IgD-negative memory B cell (primary cell): ENCODE data around the gene DCLK2. TPM values are rescaled to one million over a fixed set of nuclear protein-coding genes. Genes with fewer than 3 reads are reported as not detected.

Experiments used
- H3K27ac Mint-ChIP-seq, 3 donors: one replicate each; pipeline ENCODE4 v1.8.0; 2020 to 2022; ENCODE audit warnings: mild to moderate bottlenecking in 3 of 3, mixed read lengths in 3 of 3, moderate library complexity in 1 of 3
- H3K27me3 Mint-ChIP-seq: one replicate; pipeline ENCODE4 v1.8.0; 2021; ENCODE audit warnings: mixed read lengths
- H3K36me3 Mint-ChIP-seq: one replicate; pipeline ENCODE4 v1.8.0; 2020; ENCODE audit warnings: mild to moderate bottlenecking, mixed read lengths
- H3K4me1 Mint-ChIP-seq, 3 donors: one replicate each; pipeline ENCODE4 v1.8.0; 2020 to 2022; ENCODE audit warnings: mixed read lengths in 3 of 3, mild to moderate bottlenecking in 1 of 3
- H3K4me3 Mint-ChIP-seq, 4 donors: one replicate each; pipeline ENCODE4 v1.8.0; 2020 to 2022; ENCODE audit warnings: mild to moderate bottlenecking in 4 of 4, mixed read lengths in 4 of 4, moderate library complexity in 3 of 4
- H3K9me3 Mint-ChIP-seq, 3 donors: one replicate each; pipeline ENCODE4 v1.8.0; 2020 to 2021; ENCODE audit warnings: mixed read lengths in 3 of 3, mild to moderate bottlenecking in 1 of 3
- polyA plus RNA-seq: library from polyadenylated mRNA; unstranded; fragments of 300-500 nt; fragmentation: Illumina TruSeq; gene quantifications from one replicate; pipeline ENCODE4 v1.2.3, GENCODE V29; 2021

DCLK2 gene
- polyA plus RNA-seq, 1 donor from 2014 or later, result 2.3 TPM

- Mint-ChIP-seq H3K4me1 (peaks cover 0 to 1% (median 0%) of the 10 kb centered on the region in 3 donors), H3K4me3 (no peak overlapping the region), H3K36me3 (no peaks in the 10 kb centered on the region), H3K27me3 (no peaks in the 10 kb centered on the region), H3K9me3 (no peaks in the 10 kb centered on the region), H3K27ac (no peak overlapping the region)
These were observed 131.0 kb downstream of the DCLK2 start for GRCh38 chr4:150209140-150209829.

- Mint-ChIP-seq H3K27me3 (no peaks in the 10 kb centered on the region), H3K9me3 (no peaks in the 10 kb centered on the region), H3K4me3 (no peak overlapping the region), H3K36me3 (no peaks in the 10 kb centered on the region), H3K27ac (no peak overlapping the region), H3K4me1 (peaks cover 0 to 1% (median 0%) of the 10 kb centered on the region in 3 donors)
These were observed 132.8 kb downstream of the DCLK2 start for GRCh38 chr4:150211016-150211415.

DNA sequence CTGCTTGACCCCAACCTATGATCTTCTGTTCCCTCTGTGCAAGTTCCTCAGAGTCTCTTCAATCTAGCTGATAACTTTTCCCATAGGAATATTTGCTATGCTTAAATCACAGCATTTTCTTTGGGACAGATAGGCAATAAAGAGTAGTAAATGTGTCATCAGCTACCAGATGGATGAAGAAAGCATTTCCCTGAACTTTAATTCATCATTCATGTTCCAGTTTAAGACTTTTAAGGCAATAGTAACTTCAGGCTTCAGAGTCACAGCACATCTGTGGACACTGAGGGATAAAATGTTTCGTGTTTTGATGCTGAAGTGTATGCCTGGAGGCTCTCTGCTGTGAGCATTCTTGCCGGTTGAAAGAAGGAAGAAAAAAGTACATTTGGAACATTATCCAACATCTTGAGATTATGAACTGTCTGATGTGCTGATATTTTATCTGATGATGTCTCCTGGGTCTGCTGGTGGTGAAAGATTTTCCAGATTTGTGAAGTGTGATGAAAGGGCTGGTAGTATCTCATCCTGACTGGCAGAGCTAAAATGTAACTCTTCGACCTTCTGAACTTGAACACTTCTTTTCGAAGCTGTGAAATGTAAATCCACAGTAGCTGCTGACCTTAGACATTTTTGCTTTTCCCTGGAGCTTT, 133.7 kb downstream of the DCLK2 start:
- H3K27ac Mint-ChIP-seq, result no peak overlapping the region
- no peaks in the 10 kb centered on the region for H3K36me3 Mint-ChIP-seq
- peaks cover 0 to 1% (median 0%) of the 10 kb centered on the region in 3 donors for H3K4me1 Mint-ChIP-seq
- H3K9me3 Mint-ChIP-seq, result no peaks in the 10 kb centered on the region
- no peak overlapping the region for H3K4me3 Mint-ChIP-seq
- no peaks in the 10 kb centered on the region for H3K27me3 Mint-ChIP-seq

DNA sequence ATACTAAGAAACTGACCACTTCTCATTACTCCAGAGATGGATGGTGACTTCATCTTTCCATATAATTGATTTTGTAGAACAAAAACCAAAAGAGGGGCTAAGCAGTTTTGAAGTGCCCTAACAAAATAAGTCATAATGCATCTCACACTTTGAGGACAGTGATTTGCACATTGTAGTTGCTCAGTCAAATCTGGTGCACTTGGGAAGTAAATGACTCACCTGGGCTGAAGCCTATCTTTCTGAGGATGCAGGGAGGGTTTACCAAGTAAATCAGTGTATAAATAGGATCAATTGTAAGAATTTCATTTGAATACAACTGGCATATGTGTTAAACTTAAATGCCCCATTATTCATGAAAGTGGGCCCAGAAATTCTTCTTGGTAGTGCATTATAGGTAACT, 134.2 kb downstream of the DCLK2 start:
- no peaks in the 10 kb centered on the region for H3K27me3 Mint-ChIP-seq
- H3K36me3 Mint-ChIP-seq, result no peaks in the 10 kb centered on the region
- H3K27ac Mint-ChIP-seq, result no peak overlapping the region
- peaks cover 0 to 1% (median 0%) of the 10 kb centered on the region in 3 donors for H3K4me1 Mint-ChIP-seq
- no peak overlapping the region for H3K4me3 Mint-ChIP-seq
- no peaks in the 10 kb centered on the region for H3K9me3 Mint-ChIP-seq

DNA sequence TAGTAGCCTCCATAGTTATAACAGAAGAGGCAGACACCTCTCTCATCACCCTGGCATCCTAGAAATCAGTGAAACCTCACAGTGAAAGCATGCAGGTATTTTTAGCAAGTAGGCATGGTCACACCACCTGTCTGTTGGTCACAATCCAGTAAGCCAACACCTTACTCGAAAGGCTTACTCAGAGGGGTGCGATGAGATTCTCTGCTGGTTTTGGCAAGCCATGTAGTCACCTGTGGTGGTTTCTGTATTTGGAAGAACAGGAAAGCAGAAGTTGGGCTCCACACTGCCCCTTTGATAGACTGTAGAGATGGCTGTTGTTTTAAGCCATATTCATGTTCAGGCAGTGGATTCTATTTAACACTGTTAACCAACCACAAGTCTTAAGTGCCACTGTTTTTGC, 134.7 kb downstream of the DCLK2 start:
- no peaks in the 10 kb centered on the region for H3K9me3 Mint-ChIP-seq
- peaks cover 0 to 1% (median 0%) of the 10 kb centered on the region in 3 donors for H3K4me1 Mint-ChIP-seq
- H3K4me3 Mint-ChIP-seq, result no peak overlapping the region
- H3K27ac Mint-ChIP-seq, result no peak overlapping the region
- no peaks in the 10 kb centered on the region for H3K27me3 Mint-ChIP-seq
- H3K36me3 Mint-ChIP-seq, result no peaks in the 10 kb centered on the region

DNA sequence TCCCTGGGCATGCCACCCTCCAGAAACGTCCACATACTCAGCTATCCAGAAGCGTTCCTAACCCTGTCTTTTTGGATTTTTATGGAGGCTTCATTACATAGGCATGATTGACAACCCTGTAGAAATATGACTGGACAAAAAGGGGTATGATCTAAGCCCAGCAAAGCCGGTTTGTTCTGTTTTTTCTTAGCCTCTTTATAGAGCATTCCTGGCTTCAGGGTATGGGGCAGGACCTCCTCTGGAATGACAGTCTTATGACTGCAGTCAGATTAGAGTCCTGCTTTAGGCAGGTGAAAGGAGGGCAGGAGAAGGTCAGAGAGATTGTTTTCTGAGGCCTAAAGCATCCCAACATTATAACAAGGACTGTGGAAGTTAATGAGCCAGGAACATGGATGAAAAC, 137.4 kb downstream of the DCLK2 start:
- Mint-ChIP-seq H3K27ac (no peak overlapping the region), H3K27me3 (no peaks in the 10 kb centered on the region), H3K4me3 (no peak overlapping the region), H3K36me3 (no peaks in the 10 kb centered on the region), H3K9me3 (no peaks in the 10 kb centered on the region), H3K4me1 (no peaks in the 10 kb centered on the region)

DNA sequence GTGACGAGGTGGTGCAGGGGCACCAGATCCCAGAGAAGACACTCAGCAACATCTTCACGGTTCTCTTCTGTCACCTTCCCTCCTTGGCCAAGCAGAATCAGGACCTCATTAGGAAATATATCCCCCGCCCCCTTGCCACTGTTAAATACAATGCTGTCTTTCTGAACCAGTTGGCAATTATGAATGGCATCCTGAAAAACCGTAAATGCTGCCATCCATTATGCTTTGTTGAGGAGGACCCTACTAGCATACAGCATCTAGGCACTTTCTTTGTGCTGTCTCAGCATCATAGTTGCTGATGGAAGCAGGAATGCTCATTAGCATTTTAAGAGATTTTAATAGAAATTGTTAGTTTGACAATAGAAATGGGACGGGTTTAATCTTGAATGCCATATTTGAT, 138.5 kb downstream of the DCLK2 start:
- Mint-ChIP-seq H3K9me3 (no peaks in the 10 kb centered on the region), H3K27ac (no peak overlapping the region), H3K36me3 (no peaks in the 10 kb centered on the region), H3K27me3 (no peaks in the 10 kb centered on the region), H3K4me3 (no peak overlapping the region), H3K4me1 (no peaks in the 10 kb centered on the region)

GRCh38 chr4:150217192-150217591, 138.9 kb downstream of the DCLK2 start:
- Mint-ChIP-seq H3K4me3 (no peak overlapping the region), H3K4me1 (no peaks in the 10 kb centered on the region), H3K27me3 (no peaks in the 10 kb centered on the region), H3K9me3 (no peaks in the 10 kb centered on the region), H3K36me3 (no peaks in the 10 kb centered on the region), H3K27ac (no peak overlapping the region)

- Mint-ChIP-seq H3K4me3 (no peak overlapping the region), H3K27me3 (no peaks in the 10 kb centered on the region), H3K36me3 (no peaks in the 10 kb centered on the region), H3K4me1 (no peaks in the 10 kb centered on the region), H3K27ac (no peak overlapping the region), H3K9me3 (no peaks in the 10 kb centered on the region)
These were observed 139.6 kb downstream of the DCLK2 start for GRCh38 chr4:150217808-150218207.

- Mint-ChIP-seq H3K4me1 (no peaks in the 10 kb centered on the region), H3K4me3 (no peak overlapping the region), H3K27ac (no peak overlapping the region), H3K36me3 (no peaks in the 10 kb centered on the region), H3K27me3 (no peaks in the 10 kb centered on the region), H3K9me3 (no peaks in the 10 kb centered on the region)
These were observed 140.2 kb downstream of the DCLK2 start for GRCh38 chr4:150218447-150218846.

- no peaks in the 10 kb centered on the region for H3K27me3 Mint-ChIP-seq
- no peak overlapping the region for H3K27ac Mint-ChIP-seq
- no peaks in the 10 kb centered on the region for H3K4me1 Mint-ChIP-seq
- H3K4me3 Mint-ChIP-seq, result no peak overlapping the region
- no peaks in the 10 kb centered on the region for H3K36me3 Mint-ChIP-seq
- H3K9me3 Mint-ChIP-seq, result no peaks in the 10 kb centered on the region
These were observed 141.6 kb downstream of the DCLK2 start for GRCh38 chr4:150219841-150220240.

GRCh38 chr4:150224896-150225591, 146.8 kb downstream of the DCLK2 start:
- H3K9me3 Mint-ChIP-seq, result no peaks in the 10 kb centered on the region
- no peaks in the 10 kb centered on the region for H3K36me3 Mint-ChIP-seq
- H3K4me1 Mint-ChIP-seq, result no peaks in the 10 kb centered on the region
- peaks cover 1% of the 10 kb centered on the region for H3K27me3 Mint-ChIP-seq
- H3K4me3 Mint-ChIP-seq, result no peak overlapping the region
- H3K27ac Mint-ChIP-seq, result no peak overlapping the region

DNA sequence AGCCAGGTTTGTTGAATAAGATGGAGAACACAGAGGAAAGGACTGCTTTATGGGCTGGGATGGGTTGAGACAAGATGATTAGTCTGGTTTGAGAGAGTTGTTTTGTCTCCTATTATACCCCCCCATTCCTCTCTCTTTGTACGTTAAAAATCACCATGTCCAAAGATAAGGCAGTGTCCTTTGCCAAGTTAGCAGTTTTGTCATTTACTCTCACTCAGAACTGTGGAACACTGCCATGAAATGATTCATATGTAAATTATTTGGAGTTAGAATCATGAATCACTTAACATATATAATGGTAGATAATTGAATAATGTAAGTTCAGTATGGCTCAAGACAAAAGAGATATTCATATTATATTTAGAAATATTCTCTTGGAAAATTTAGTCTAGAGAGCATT, 151.3 kb downstream of the DCLK2 start:
- H3K27ac Mint-ChIP-seq, result no peak overlapping the region
- no peak overlapping the region for H3K4me3 Mint-ChIP-seq
- H3K27me3 Mint-ChIP-seq, result peaks cover 1% of the 10 kb centered on the region
- no peaks in the 10 kb centered on the region for H3K36me3 Mint-ChIP-seq
- no peaks in the 10 kb centered on the region for H3K4me1 Mint-ChIP-seq
- peaks cover 0 to 2% (median 0%) of the 10 kb centered on the region in 3 donors for H3K9me3 Mint-ChIP-seq

GRCh38 chr4:150230561-150230960, 152.3 kb downstream of the DCLK2 start:
- H3K4me3 Mint-ChIP-seq, result no peak overlapping the region
- H3K9me3 Mint-ChIP-seq, result peaks cover 0 to 2% (median 0%) of the 10 kb centered on the region in 3 donors
- H3K27ac Mint-ChIP-seq, result no peak overlapping the region
- peaks cover 1% of the 10 kb centered on the region for H3K27me3 Mint-ChIP-seq
- no peaks in the 10 kb centered on the region for H3K4me1 Mint-ChIP-seq
- no peaks in the 10 kb centered on the region for H3K36me3 Mint-ChIP-seq

DNA sequence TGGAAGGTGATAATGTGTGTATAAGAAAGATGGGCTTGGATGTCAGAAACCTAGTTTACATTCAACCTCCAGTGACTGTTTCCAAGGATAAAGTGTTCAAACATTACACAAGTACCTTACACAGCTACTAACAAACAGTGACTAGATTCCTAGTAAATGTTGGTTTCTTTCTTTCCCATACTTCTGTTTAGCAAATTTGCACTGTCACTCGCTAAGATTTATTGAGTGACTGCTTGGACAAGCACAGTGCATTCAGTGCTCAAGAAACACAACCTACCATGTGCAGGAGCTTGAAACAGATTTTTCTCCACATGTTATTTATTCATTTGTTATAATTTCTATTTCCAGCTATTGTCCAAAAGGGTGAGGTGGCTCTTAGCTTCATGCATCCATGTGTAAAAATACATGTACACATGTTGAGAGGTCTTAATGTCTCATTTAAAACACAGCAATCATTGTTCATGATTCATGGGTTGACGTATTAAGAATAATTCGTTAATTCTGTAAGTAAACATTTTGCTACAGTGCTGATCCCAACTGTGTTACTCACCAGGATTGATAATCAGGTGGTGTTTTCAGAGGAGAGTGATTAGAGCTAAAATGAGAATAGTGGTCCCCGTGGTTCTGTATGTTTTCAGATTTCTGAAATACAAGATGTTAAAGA, 153.0 kb downstream of the DCLK2 start:
- H3K4me3 Mint-ChIP-seq, result no peak overlapping the region
- H3K27me3 Mint-ChIP-seq, result peaks cover 1% of the 10 kb centered on the region
- H3K27ac Mint-ChIP-seq, result no peak overlapping the region
- no peaks in the 10 kb centered on the region for H3K36me3 Mint-ChIP-seq
- H3K9me3 Mint-ChIP-seq, result peaks cover 0 to 2% (median 0%) of the 10 kb centered on the region in 3 donors
- no peaks in the 10 kb centered on the region for H3K4me1 Mint-ChIP-seq
